HG02981 (cell line): ENCODE results near the gene CCDC82.
A peak's percentile ranks its signal among the peaks of the same experiment; 100 is the strongest.
"Not testable (repeated sequence)": the region's sequence is repeated elsewhere in the genome, so short reads cannot be mapped to it uniquely, and the experiment has no call there.

Experiments
- ATAC-seq: cut with Tn5 transposase; IDR thresholded peaks from one replicate; pipeline ENCODE4 v1.9.1; 2021; ENCODE audit warnings: mild to moderate bottlenecking, moderate library complexity; ENCODE audit not compliant: unreplicated experiment

Gene CCDC82

DNA sequence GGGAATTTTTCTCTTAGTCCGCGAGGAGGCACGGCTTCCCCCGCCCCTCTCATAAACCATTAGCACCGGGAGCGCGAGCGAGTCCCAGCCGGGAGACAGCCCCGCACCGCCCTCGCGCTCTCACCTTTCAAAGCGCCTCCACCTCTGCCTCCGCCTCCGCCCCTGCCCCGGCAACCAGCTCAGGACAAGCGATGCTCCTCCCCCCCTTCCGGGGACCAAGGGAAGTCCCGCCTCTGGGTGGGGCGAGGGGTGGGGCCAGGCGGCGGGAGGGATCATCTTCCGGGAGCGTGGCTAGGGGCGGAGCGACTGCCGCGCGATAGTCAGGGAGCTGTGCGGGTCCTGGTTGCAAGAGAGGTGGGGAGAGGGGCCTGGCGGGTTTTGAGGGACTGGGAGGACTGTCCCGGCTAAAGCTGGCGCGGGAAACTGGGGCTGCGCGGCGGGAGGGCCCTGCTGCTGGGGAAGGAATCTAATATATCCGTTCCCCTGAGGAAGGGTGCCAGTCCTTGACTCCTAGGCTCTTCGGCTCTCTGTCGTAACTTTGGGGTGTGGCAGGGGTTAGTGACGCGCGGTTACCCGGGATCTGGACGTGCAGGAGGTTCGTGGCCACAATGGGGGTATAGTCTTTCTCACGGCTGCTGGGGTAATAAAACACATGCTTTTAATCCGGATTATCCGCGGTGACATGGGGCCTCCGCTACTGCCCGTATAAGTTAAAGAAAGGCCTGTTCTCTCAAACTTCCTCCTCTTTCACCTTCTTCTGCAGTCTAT, at the start of gene CCDC82, which contains the start of gene JRKL:
Gene CCDC82 (minus strand): TSS at position 193 of the 768 bp plus-strand sequence. CDS start 5,165 bp downstream, outside the sequence.
Gene JRKL (plus strand): TSS at position 294 of the 768 bp plus-strand sequence. CDS start 637 bp downstream, outside the sequence.
- ATAC-seq: peak; percentile 92

DNA sequence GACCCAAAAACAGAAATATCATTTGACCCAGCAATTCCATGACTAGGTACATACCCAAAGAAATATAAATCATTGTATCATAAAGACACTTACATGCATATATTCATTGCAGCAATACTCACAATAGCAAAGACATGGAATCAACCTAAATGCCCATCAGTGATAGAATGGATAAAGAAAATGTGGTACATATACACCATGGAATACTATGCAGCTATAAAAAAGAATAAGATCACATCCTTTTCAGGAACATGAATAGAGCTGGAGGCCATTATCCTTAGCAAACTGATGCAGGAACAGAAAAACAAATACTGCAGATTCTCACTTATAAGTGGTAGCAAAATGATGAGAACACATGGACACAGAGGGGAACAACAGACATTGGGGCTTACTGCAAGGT, 42.9 kb upstream of the CCDC82 start:
- ATAC-seq: not testable (repeated sequence)

DNA sequence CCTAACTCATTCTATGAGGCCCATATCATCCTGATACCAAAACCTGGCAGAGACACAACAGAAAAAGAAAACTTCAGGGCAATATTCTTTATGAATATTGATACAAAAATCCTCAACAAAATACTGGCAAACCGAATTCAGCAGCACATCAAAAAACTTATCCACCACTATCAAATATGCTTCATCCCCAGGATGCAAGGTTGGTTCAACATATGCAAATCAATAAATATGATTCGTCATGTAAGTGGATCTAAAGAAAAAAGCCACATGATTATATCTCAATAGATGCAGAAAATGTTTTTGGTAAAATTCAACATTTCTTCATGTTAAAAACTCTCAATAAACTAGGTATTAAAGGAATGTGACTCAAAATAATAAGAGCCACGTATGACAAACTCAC, 41.0 kb upstream of the CCDC82 start:
- no peak for ATAC-seq

DNA sequence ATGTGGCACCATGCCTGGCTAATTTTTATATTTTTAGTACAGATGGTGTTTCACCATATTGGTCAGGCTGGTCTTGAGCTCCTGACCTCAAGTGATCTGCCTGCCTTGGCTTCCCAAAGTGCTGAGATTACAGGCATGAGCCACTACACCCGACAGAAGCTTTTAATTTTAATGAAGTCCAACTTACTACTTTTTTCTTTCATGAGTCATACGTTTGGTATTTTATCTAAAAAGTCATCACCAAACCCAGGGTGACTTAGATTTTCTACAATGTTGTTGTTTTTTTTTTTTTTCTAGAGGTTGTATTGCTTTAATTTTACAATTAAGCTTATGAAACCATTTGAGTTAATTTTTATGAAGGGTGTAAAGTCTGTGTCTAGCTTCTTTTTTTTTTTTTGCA, 35.0 kb upstream of the CCDC82 start:
- no peak for ATAC-seq

DNA sequence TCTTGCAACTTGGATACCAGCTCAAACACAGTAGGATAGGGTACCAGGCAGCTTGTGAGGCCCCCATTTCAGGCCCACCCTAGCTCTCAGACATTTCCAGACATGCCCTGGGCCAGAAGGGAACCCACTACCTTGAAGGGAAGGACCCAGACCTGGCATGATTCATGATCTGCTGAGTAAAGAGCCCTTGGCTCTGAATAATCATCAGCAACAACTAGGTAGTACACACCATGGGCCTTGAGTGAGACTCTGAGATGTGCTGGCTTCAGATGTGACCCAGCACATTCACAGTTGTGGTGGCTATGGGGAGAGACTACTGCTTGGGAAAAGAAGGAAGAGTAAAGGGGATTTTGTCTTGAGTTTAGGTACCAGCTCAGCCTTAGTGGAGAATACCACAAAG, 23.7 kb upstream of the CCDC82 start:
- no peak for ATAC-seq

DNA sequence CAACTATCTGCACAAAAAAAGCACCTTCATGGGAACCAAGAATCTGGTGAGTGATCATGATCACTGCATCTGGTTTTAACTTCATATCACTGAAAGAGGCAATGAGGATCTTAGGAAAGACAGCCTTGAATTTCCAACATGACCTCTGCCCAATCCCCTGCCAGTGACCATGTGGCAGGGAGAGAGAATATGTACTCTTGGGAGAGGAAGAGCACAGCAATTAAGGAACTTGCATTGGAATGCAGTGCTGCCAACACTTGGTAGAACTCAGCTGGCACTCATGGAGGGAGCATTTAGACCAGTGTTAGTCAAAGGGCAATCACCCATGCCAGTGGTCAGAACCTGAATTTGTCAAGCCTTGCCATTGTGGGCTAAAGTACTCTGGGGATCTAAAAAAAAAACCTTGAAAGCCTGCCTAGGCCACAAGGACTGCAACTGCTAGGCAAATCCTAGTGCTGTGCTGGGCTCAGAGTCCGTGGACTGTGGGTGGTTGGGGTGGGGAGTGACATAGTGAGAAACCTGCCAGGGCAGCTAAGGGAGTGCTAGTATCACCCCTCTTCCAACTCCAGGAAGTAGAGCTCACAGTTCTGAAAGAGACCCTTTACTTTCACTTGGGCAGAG, 23.2 kb upstream of the CCDC82 start:
- ATAC-seq: no peak

DNA sequence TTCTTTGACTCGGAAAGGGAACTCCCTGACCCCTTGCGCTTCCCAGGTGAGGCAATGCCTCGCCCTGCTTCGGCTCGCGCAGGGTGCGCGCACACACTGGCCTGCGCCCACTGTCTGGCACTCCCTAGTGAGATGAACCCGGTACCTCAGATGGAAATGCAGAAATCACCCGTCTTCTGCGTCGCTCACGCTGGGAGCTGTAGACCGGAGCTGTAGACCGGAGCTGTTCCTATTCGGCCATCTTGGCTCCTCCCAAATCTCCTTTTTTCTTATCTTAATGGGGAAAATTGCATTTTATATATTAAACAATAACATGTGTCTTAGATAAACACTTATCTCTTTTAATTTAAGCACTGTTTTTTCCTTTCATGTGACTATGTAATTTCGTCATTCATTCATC, 21.7 kb upstream of the CCDC82 start:
- ATAC-seq: not testable (repeated sequence)

DNA sequence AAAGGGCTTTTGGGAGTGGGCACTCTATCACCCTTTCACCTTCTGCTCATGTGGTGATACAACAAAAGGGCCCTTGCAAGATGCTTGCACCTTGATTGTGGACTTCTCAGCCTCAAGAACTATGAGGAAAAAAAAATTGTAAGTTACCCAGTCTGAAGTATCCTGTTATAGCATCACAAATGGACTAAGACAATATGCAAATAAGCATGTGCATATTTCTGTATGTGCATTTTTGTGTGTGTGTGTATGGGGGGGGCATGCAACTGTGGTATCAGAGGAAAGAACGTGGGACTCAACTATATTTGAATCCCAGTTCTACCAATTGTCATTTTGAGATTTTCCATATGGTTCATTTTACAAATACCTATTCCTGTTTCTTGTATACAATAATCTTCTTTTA, 11.0 kb upstream of the CCDC82 start:
- no peak for ATAC-seq

DNA sequence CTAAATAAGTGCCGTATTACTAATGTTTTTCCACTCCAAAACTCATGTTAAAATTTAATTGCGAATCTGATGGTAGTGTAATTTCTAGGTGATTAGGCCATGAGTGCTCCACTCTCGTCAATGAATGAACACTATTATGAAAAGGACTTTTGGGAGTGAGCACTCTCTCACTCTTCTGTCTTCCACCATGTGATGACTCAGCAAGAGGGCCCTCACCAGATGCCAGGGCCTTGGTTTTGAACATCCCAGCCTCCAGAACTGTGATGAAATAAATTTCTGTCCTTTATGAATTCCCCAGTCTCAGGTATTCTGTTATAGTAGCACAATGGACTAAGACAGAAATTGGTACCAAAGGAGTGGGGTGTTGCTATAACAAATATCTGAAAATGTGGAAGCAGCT, 8.2 kb upstream of the CCDC82 start:
- no peak for ATAC-seq

DNA sequence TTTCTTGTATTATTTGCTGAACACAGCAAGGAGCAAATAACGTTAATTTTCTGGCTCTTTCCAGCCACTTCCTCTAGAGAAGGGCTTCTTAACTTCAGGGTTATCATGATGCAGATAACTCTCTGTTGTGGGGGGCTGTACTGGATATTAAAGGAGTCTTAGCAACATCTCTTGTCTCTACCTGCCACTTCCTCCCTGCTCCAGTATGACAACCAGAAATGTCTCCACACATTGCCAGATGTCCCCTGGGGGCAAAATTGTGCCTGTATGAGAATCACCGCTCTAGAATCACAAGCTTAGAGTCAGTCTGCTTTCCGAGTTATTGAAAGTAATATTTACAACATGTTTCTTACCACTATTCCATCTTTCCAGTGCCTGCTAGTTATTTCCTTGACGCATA, 6.9 kb upstream of the CCDC82 start:
- ATAC-seq: no peak

DNA sequence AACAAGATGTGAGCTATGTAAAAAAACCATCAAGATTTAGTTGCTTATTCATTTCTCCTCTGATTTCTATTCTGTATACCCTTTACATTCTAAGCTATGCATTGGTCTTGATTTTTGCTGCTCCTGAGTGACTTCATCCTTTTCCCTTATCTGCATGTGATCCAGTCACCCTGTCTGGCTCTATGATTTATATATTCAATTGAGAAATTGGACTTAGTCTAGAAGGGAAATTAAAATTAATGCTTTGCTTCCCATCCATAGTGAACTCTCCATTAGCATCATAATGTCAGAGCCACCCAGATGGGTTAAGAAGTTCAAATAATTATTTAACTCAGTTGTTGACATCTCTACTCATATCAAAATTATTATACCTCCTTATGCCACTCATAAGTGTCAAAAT, 5.1 kb upstream of the CCDC82 start:
- no peak for ATAC-seq

DNA sequence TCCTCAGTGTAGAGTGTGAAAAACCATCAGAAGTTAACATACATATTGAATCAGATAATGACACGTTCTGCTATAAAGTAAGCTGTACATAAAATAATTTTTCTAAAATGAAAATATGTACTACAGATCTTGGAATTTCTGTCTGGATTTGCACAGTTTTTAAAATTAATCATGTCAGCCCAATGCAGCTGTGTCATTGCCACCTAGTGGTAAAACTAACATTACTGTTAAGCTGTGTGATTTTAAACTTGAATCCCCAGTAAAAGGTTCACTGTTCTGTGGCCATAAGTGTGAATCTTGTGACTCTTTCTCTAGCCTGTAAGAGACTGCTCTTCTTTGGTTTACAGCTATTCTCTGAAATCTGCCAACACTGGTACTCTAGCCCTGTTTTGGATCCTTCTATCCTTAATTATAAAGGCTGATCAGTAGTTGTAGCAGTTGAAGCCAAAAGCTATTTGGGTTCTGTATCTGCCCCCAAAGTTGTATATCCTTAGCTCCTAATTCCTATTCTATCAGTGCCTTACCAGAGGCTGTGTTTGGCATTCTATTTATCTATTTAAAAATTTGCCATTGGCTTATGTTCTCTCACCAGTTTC, 4.1 kb upstream of the CCDC82 start:
- ATAC-seq: no peak

DNA sequence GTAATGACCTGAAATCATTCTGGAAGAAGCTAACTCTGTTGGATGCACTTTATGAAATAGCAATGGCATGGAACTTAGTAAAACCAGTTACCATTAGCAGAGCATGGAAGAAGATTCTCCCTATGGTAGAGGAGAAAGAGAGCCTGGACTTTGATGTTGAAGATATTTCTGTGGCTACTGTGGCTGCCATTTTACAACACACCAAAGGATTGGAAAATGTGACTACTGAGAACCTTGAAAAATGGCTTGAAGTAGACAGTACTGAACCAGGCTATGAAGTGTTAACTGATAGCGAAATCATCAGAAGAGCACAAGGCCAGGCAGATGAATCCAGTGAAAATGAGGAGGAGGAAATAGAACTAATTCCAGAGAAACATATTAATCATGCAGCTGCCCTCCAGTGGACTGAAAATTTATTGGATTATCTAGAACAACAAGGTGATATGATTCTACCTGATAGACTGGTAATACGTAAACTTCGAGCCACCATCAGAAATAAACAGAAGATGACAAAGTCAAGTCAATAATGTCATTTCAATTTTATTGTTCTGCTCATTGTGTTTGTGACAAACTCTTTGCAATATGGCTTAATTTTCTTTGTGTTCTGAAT, 2.1 kb upstream of the CCDC82 start:
- ATAC-seq: no peak

DNA sequence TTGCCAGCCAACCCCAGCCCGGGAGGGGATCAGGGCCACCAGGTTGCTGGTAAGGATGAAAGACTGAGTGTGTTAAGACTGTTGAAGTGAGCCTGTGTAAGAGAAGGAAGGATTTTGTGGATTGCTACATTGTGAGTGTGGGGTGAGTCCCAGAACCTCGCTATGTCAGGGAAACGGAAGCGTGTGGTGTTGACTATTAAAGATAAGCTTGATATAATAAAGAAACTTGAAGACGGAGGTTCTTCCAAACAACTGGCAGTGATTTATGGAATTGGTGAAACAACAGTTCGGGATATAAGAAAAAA, 728 bp upstream of the CCDC82 start:
- no peak for ATAC-seq

DNA sequence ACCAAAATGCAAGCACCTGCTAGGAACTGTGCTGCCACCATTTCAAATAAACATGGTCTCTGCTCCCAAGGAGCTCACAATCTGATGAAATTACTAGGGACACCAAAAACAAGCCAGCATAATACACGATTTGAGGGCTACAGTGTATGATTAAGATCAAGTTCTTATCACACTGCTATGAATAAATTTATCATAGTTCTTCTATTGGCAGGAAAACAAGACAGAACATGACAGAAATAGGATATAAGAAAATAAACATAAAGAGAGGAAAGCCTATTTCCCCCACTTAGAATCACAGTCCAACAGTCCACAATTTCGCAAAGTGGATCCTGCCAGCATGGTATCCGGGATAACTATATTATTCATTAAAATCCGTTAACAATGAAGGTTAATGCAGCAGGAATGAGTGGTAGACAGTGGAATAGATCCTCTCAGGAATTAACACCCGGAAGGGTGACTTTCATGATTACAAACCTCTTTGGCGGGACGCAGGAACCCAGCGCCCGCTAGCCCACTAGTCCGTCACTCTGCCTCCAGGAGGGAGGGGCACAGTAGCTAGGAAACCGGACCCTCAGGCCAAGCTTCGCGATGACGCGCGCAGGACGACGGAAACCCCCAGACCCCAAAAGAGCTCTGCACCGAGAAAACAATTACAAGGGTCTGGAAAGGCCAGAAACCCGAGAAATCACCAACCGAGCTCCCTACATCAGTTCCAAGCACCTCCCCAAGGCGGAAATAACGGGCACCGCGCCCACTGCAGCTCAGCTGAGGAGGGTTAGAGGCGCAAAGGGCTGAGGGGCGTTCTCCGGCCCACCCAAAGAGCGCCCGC, 607 bp downstream of the CCDC82 start:
- ATAC-seq: peak; percentile 45

DNA sequence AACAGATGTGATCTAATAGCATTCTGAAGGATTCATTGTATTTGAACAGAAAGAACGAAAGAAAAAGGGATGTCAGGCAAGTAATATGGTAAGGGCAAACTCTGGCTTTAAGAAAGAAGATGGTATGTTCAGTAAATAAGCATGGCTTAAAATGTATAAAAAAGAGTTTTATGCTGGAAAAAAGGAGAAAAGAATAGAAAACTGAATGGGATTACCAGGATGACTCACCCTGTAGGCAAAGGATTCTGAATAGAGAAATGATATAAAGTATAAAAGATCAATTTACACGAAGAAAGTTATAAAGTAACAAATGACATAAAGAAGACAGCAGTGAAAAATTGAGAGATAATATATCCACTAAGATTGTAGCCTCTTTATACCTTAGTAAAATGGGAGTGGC, 4.5 kb downstream of the CCDC82 start:
- no peak for ATAC-seq

DNA sequence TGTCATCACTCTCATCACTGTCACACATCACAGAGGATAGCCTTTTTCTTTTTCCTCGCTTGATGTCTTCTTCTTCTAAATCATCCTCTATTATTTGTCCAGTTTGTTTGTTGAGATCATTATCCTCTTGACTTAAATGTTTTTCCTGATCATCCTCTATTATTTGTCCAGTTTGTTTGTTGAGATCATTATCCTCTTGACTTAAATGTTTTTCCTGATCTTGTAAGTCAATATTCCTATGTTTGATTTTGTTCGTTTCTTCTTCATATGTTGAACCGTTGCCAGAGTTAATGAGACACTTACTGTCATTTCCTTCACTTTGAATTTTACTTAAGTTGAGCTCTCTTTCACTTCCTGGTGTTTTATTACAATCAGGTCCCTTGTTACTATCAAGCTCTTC, 5.6 kb downstream of the CCDC82 start:
- ATAC-seq: no peak

DNA sequence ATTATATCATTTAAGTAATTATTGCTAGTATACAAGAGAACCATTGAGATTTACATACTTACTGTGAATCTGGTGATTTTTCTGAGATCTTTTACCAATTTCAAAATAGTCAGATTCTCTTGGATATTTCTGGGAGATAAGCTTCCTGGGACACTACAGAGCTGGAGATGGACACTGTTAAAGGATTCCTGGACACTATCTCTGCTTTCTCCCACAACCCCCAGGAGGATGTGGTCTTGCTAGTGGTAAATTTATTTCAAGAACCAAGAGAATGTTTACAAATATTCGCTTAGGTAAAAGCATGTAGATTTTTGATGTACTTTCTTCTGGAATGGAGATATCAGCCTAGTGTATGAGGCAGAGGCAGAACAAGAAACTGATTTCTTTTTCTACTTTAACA, 12.9 kb downstream of the CCDC82 start:
- no peak for ATAC-seq

DNA sequence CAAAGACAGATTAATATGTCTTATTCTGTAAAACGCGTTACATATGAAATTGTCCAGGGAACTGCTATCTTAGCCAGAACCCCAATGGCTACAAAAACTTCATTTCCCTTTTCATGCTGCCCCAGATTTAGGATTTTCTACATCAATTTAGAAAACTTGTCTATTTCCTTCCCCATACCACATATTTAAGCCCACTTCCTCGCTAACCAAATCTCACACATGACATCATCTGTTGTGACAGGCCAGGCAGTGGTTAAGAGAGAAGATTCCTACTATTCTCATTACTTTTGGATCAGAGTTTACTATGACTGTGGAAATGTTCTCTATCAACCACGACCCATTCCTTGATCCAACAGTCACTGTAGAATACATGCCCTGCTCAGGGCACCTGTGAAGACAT, 15.9 kb downstream of the CCDC82 start:
- no peak for ATAC-seq

DNA sequence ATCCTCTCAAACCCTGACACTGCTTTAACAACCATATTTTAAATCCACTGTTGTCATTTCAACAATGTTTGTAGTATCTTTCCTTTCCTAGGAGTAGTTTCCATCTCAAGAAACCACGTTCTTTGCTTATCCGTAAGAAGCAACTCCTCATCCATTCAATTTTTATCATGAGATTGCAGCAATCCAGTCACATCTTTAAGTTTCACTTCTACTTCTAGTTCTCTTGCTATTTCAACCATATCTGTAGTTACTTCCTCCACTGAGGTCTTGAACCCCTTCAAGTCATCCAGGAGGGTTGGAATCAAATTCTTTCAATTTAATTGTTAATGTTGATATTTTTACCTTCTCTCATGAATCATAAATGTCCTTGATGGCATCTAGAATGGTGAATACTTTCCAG, 22.4 kb downstream of the CCDC82 start:
- ATAC-seq: no peak

DNA sequence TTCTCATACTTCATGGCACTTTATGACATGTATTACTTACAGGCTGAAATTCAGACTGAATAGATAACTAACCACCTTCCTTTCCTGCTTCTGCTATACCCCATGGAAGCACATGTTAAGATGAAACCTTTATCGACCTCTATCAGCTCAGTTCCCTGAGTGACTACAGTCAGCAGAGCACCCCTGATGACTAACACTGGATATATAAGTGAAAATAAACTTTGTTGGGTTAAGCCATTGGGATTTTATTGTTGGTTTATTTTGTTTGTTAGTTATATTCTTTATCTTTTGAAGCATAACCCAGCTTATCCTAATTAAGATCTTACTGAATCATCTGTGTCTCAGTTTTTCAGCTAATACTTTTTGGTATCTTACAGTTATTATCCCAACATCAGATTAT, 23.7 kb downstream of the CCDC82 start:
- no peak for ATAC-seq
